Measurements from ENCODE around the gene PCSK4. TPM values are rescaled to one million over a fixed set of nuclear protein-coding genes. Genes with fewer than 3 reads are reported as not detected.

PCSK4 gene
- polyA plus RNA-seq, 2 of the 4 experiments (the other 2 are of a cell fraction): 0.76 to 2.1 TPM

GRCh38 chr19:1478934-1479707 lies 11.0 kb downstream of the PCSK4 start, which contains the start of gene C19orf25 (continued):
- TF ChIP-seq E2F6 (IDR thresholded peaks at IDR 0.05; ENCODE audit: borderline replicate concordance, low read depth) (peak; percentile 92), SREBF2 (IDR thresholded peaks at IDR 0.05) (no peak), SMC3 (IDR thresholded peaks at IDR 0.05) (no peak), MAX (IDR thresholded peaks at IDR 0.05) (peak; percentile 86), ELK1 (IDR thresholded peaks at IDR 0.05; ENCODE audit: low read depth, low read length) (no peak), HMGXB4 (CRISPR knock-in tag; IDR thresholded peaks at IDR 0.05; ENCODE audit: borderline replicate concordance) (no peak), ZSCAN20 (CRISPR knock-in tag; IDR thresholded peaks at IDR 0.05) (0 out of 2 replicates have a peak, but pooled peaks have one; percentile 22), ATOH8 (CRISPR knock-in tag; IDR thresholded peaks at IDR 0.05; ENCODE audit: low read depth) (no peak), CHD4 (IDR thresholded peaks at IDR 0.05; ENCODE audit: borderline replicate concordance) (peak; percentile 38; the same call in 1 of the 2 replicates), HES2 (IDR thresholded peaks at IDR 0.05) (no peak), FOSB (CRISPR knock-in tag; IDR thresholded peaks at IDR 0.05) (no peak), TP53 (CRISPR knock-in tag; IDR thresholded peaks at IDR 0.05) (no peak), MYC (IDR thresholded peaks at IDR 0.05; ENCODE audit: borderline replicate concordance, low read length) (no peak), NR3C1 (IDR thresholded peaks at IDR 0.05) (no peak), CEBPB (IDR thresholded peaks at IDR 0.05) (no peak), HDAC2 (IDR thresholded peaks at IDR 0.05) (0 out of 2 replicates have a peak, but pooled peaks have one; percentile 29), ESRRA (IDR thresholded peaks at IDR 0.05; ENCODE audit: borderline replicate concordance, low read length) (no peak), CBX2 (IDR thresholded peaks at IDR 0.05; ENCODE audit: borderline replicate concordance, low read depth) (no peak), HOXB5 (CRISPR knock-in tag; IDR thresholded peaks at IDR 0.05) (peak; percentile 43; the same call in 1 of the 2 replicates), PBX3 (IDR thresholded peaks at IDR 0.05) (peak; percentile 66), ZFP36 (IDR thresholded peaks at IDR 0.05; ENCODE audit: borderline replicate concordance, partially characterized antibody) (no peak), BCL3 (IDR thresholded peaks at IDR 0.05) (peak; percentile 51; the same call in 1 of the 3 replicates), BHLHE40 (IDR thresholded peaks at IDR 0.05; ENCODE audit: low read depth, low read length) (no peak), JUNB (IDR thresholded peaks at IDR 0.05) (no peak), CHD2 (IDR thresholded peaks at IDR 0.05; ENCODE audit: low read length, partially characterized antibody) (no peak), RAD21 (conservative IDR thresholded peaks at IDR 0.05 in 1 of 2, IDR thresholded peaks at IDR 0.05 in 1 of 2) (no peak), USF2 (IDR thresholded peaks at IDR 0.05) (peak; percentile 92), EHMT2 (IDR thresholded peaks at IDR 0.05; ENCODE audit: low read depth) (no peak), TFCP2L1 (CRISPR knock-in tag; IDR thresholded peaks at IDR 0.05) (no peak), ZNF302 (CRISPR knock-in tag; IDR thresholded peaks at IDR 0.05) (no peak), RCOR1 (IDR thresholded peaks at IDR 0.05; ENCODE audit: low read depth, low read length) (no peak), HOXB13 (CRISPR knock-in tag; IDR thresholded peaks at IDR 0.05; ENCODE audit: low read depth) (no peak), MAZ (IDR thresholded peaks at IDR 0.05; ENCODE audit: borderline replicate concordance, low read depth, low read length) (no peak), HOXA7 (CRISPR knock-in tag; IDR thresholded peaks at IDR 0.05) (no peak)

Data from A549 (cell line).